ENCODE results near the gene PNPLA7. TPM values are rescaled to one million over a fixed set of nuclear protein-coding genes. Genes with fewer than 3 reads are reported as not detected.

The PNPLA7 gene
- total RNA-seq, 1 experiment from 2014 or later, result 0.77 TPM

DNA sequence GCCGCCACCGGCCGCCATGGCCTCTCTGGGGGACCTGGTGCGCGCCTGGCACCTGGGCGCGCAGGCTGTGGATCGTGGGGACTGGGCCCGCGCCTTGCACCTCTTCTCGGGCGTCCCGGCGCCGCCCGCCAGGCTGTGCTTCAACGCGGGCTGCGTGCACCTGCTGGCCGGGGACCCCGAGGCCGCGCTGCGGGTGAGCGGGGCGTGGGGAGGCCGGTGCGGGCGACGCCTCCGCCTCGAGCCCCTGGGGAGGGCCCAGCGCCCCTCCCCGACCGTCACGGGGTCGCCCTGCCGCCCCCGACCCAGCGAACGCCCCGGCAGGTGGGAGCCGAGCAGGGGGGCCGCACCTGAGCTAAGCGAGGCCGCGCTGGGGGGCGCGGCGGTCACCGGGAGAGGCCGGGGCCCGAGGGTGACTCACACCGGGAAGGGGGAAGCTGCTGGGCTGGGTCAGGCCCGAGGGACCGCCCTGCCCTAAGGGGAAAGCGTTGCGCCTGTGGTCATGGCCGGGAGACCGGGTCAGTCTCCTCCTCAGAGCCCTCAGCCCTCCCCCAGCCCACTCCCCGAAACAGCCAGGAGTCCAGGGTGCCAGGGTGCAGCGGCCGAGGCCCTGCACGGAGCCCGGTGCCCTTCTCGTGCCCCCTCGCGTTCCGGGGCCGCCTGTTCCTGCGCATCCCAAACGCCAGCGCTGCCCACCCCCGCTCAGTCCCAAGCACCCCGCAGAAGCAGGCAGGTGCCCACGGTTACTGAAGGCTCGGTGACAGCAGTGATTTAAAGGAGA is 126.5 kb downstream of the PNPLA7 start:
- ATAC-seq, result peak; percentile 55
- peak overlapping the region; percentile 79 for H3K9ac ChIP-seq (ENCODE audit: low read length)

DNA sequence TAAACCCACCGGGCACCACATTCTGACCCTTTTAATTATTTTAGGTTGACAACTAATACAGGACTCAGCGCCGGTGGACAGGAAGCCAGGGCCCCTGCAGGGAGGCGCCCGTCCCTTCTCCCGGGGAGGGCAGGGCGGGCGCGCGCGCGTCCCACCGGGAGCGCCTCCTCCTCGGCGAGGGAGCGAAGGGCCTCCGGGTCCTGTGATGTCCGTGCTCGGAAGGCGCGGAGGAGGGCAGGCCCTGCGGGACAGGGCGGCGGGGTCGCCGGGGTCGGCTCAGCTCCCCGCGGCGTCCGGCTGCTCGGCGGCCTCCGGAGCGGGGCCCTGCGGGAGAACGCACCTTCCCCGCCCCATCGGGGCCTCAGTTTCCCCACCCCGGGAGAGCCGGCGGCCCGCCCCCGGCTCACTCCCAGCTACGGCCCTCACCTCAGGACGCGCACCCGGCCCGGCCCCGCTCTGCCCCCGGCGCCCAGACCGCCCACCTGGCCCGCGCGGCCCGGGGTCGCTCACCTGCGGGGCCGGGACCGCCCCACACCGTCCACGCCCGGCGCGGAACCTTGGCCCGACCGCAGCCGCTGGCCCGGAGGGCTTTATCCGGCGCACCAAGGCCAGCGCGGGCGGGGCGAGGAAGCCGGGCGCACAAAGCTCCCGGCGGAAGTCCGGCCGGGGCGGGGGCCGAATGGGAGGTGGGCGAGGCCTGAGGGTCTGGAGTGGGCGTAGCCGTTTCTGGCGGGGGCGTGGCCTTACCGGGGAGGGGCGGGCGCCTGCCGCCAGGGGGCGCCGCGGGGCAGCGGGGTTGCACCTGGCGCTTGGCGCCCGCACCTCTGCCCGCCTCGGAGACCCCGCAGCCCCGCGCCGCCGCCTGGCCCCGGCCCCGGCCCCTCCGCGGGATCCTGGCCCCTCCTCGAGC is 127.3 kb downstream of the PNPLA7 start, which contains the start of the genes EXD3 and NOXA1:
TSS of gene EXD3 (minus strand) at position 559 of the 910 bp plus-strand sequence. CDS start 27,805 bp downstream, outside the sequence.
TSS of gene NOXA1 (plus strand) at position 790 of the 910 bp plus-strand sequence. CDS start 137 bp downstream, outside the sequence.
- TF ChIP-seq, protein P1, sequence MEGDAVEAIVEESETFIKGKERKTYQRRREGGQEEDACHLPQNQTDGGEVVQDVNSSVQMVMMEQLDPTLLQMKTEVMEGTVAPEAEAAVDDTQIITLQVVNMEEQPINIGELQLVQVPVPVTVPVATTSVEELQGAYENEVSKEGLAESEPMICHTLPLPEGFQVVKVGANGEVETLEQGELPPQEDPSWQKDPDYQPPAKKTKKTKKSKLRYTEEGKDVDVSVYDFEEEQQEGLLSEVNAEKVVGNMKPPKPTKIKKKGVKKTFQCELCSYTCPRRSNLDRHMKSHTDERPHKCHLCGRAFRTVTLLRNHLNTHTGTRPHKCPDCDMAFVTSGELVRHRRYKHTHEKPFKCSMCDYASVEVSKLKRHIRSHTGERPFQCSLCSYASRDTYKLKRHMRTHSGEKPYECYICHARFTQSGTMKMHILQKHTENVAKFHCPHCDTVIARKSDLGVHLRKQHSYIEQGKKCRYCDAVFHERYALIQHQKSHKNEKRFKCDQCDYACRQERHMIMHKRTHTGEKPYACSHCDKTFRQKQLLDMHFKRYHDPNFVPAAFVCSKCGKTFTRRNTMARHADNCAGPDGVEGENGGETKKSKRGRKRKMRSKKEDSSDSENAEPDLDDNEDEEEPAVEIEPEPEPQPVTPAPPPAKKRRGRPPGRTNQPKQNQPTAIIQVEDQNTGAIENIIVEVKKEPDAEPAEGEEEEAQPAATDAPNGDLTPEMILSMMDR (conservative IDR thresholded peaks at IDR 0.05; ENCODE audit: low read depth, low read length), result peak; percentile 42; the same call in 1 of the 2 replicates
- no peak for TF ChIP-seq EZH2phosphoT487 (IDR thresholded peaks at IDR 0.05; ENCODE audit: borderline replicate concordance, low read length)
- peaks cover 24% of the 10 kb centered on the region for H3K79me2 ChIP-seq (ENCODE audit: low read length)
- peak within 1 kb of the TSS; percentile 37; the same call in 1 of the 2 replicates for H3K27ac ChIP-seq (ENCODE audit: low read length)
- H3K27me3 ChIP-seq (ENCODE audit: low read length), result no peaks in the 10 kb centered on the region
- no peaks in the 10 kb centered on the region for H3K9me3 ChIP-seq (ENCODE audit: low read length)
- CTCF ChIA-PET, result interaction anchor here (0.6 to 1.0 kb wide), 4 partner anchors 24 to 129 kb away, joined by 3 to 4 read pairs (median 3); no protein-coding TSS in a partner anchor
- POLR2A ChIA-PET (ENCODE audit: unreplicated experiment), result interaction anchor here (0.5 to 0.6 kb wide), 2 partner anchors 18 to 32 kb away, joined by 3 read pairs; no protein-coding TSS in a partner anchor
- ATAC-seq (peak; percentile 88), DNase-seq (peak; percentile 91)
- intact Hi-C loops (cut with micrococcal nuclease), result no loop called here
- no peaks in the 10 kb centered on the region for H3K9me2 ChIP-seq (replicated peaks; ENCODE audit: low read length)
- peak within 1 kb of the TSS; percentile 91 for H3K4me3 ChIP-seq (ENCODE audit: low read length)
- H3K36me3 ChIP-seq (ENCODE audit: low read depth, low read length), result no peaks in the 10 kb centered on the region
- no peaks in the 10 kb centered on the region for H3F3A ChIP-seq (ENCODE audit: low read length, unreplicated experiment)
- no peaks in the 10 kb centered on the region for H4K20me1 ChIP-seq (ENCODE audit: low read length)
- H3K9ac ChIP-seq (ENCODE audit: low read length), result peak within 1 kb of the TSS; percentile 79
- 0 out of 2 replicates have a peak, but pooled peaks cover 11% of the 10 kb centered on the region for H3K4me1 ChIP-seq (ENCODE audit: insufficient read depth, low read length)
- H3K4me2 ChIP-seq (ENCODE audit: low read length), result peak within 1 kb of the TSS; percentile 92
- BruUV-seq (replicated peaks), result no TSS peak
- peak within 1 kb of the TSS; percentile 86 for H2AFZ ChIP-seq (ENCODE audit: low read length)

More for the DNA sequence above, 126.5 kb downstream of the PNPLA7 start:
- Histone ChIP-seq H2AFZ (ENCODE audit: low read length) (peak overlapping the region; percentile 65), H3K4me2 (ENCODE audit: low read length) (peak overlapping the region; percentile 90), H3K27me3 (ENCODE audit: low read length) (no peaks in the 10 kb centered on the region), H4K20me1 (ENCODE audit: low read length) (no peaks in the 10 kb centered on the region), H3K27ac (ENCODE audit: low read length) (peak overlapping the region; percentile 37; the same call in 1 of the 2 replicates), H3K36me3 (ENCODE audit: low read depth, low read length) (no peaks in the 10 kb centered on the region), H3K4me1 (ENCODE audit: insufficient read depth, low read length) (0 out of 2 replicates have a peak, but pooled peaks cover 11% of the 10 kb centered on the region), H3F3A (ENCODE audit: low read length, unreplicated experiment) (no peaks in the 10 kb centered on the region), H3K9me3 (ENCODE audit: low read length) (no peaks in the 10 kb centered on the region), H3K79me2 (ENCODE audit: low read length) (peaks cover 24% of the 10 kb centered on the region), H3K4me3 (ENCODE audit: low read length) (peak overlapping the region; percentile 71), H3K9me2 (replicated peaks; ENCODE audit: low read length) (no peaks in the 10 kb centered on the region)
- intact Hi-C loops (cut with micrococcal nuclease), result no loop called here
- POLR2A ChIA-PET (ENCODE audit: unreplicated experiment), result interaction anchor here (0.6 kb wide), 1 partner anchor 19 kb away, joined by 3 read pairs; no protein-coding TSS in a partner anchor
- DNase-seq, result peak; percentile 51
- CTCF ChIA-PET, result interaction anchor here (0.7 to 1.0 kb wide), 3 partner anchors 17 to 86 kb away, joined by 3 to 4 read pairs (median 4); partner anchors contain the start of gene ENTPD8
- BruUV-seq (replicated peaks), result no TSS peak
- TF ChIP-seq EZH2phosphoT487 (IDR thresholded peaks at IDR 0.05; ENCODE audit: borderline replicate concordance, low read length) (no peak), EZH2 (IDR thresholded peaks at IDR 0.05; ENCODE audit: low read length, unreplicated experiment) (no peak)
- TF ChIP-seq, protein P1 (conservative IDR thresholded peaks at IDR 0.05; ENCODE audit: low read depth, low read length), result no peak
